HepG2 (cell line): ENCODE measurements around the gene METRN. TPM values are rescaled to one million over a fixed set of nuclear protein-coding genes. Genes with fewer than 3 reads are reported as not detected.

ENCODE experiments used
- ARID4A ChIP-seq: sonication (generic); formaldehyde crosslinking; IDR thresholded peaks from 2 replicates; pipeline ENCODE4 v1.5.0; 2020; ENCODE audit warnings: mild to moderate bottlenecking, missing genetic modification reagents, borderline replicate concordance
- CBX5 ChIP-seq: sonication (generic); formaldehyde crosslinking; IDR thresholded peaks from 2 replicates; pipeline ENCODE4 v1.4.0; 2020; ENCODE audit warnings: missing genetic modification reagents, borderline replicate concordance
- CC2D1A ChIP-seq: sonication (generic); formaldehyde crosslinking; IDR thresholded peaks from 2 replicates; pipeline ENCODE4 v1.8.1; 2023; ENCODE audit warnings: mild to moderate bottlenecking, missing genetic modification reagents
- DMAP1 ChIP-seq: IDR thresholded peaks from 2 replicates; pipeline ENCODE4 v1.6.1; 2016
- FLYWCH1 ChIP-seq: sonication (generic); formaldehyde crosslinking; IDR thresholded peaks from 2 replicates; pipeline ENCODE4 v1.8.1; 2023; ENCODE audit warnings: mild to moderate bottlenecking, missing genetic modification reagents
- HNRNPK ChIP-seq: fragments of 200-400 bp; formaldehyde crosslinking; IDR thresholded peaks from 2 replicates; pipeline ENCODE4 v1.6.1; 2018; ENCODE audit warnings: low read length, low read depth, moderate library complexity, mild to moderate bottlenecking; ENCODE audit not compliant: poor library complexity, severe bottlenecking
- HNRNPL ChIP-seq: fragments of 200-400 bp; formaldehyde crosslinking; IDR thresholded peaks from 2 replicates; pipeline ENCODE4 v1.6.1; 2017; ENCODE audit warnings: mild to moderate bottlenecking, low read depth, low read length
- ISL2 ChIP-seq: sonication (generic); formaldehyde crosslinking; IDR thresholded peaks from 2 replicates; pipeline ENCODE4 v1.5.0; 2020; ENCODE audit warnings: missing genetic modification reagents
- KDM2A ChIP-seq: sonication (generic); formaldehyde crosslinking; IDR thresholded peaks from 2 replicates; pipeline ENCODE4 v1.4.0; 2020; ENCODE audit warnings: low read depth, missing genetic modification reagents, borderline replicate concordance
- MAZ ChIP-seq, 2 experiments: sonication (generic) in 1 of 2; formaldehyde crosslinking in 1 of 2; IDR thresholded peaks; 2 replicates each; pipeline versions ENCODE4 v1.5.0 to v1.6.1; 2012 to 2020; ENCODE audit warnings: low read depth in 2 of 2, mild to moderate bottlenecking in 2 of 2, borderline replicate concordance in 1 of 2, improper control_type of control experiment in 1 of 2, low read length in 1 of 2, missing genetic modification reagents in 1 of 2, moderate library complexity in 1 of 2
- MIER2 ChIP-seq: IDR thresholded peaks from 2 replicates; pipeline ENCODE4 v1.6.1; 2016; ENCODE audit warnings: missing biosample characterization, missing genetic modification reagents
- RAD21 ChIP-seq: fragments of 450-650 bp; formaldehyde crosslinking; IDR thresholded peaks from 2 replicates; pipeline ENCODE4 v1.5.0; 2020; ENCODE audit warnings: mild to moderate bottlenecking
- RXRA ChIP-seq: sonication (generic); formaldehyde crosslinking; IDR thresholded peaks from 2 replicates; pipeline ENCODE4 v1.5.1; 2020; ENCODE audit warnings: missing genetic modification reagents
- SNAI1 ChIP-seq: sonication (generic); formaldehyde crosslinking; IDR thresholded peaks from 2 replicates; pipeline ENCODE4 v1.5.0; 2020; ENCODE audit warnings: mild to moderate bottlenecking, missing genetic modification reagents, borderline replicate concordance
- TAF1 ChIP-seq: sonication (generic); formaldehyde crosslinking; IDR thresholded peaks from 2 replicates; pipeline ENCODE4 v1.4.0; 2020; ENCODE audit warnings: missing genetic modification reagents
- U2AF2 ChIP-seq: fragments of 200-400 bp; formaldehyde crosslinking; IDR thresholded peaks from 2 replicates; pipeline ENCODE4 v1.6.1; 2017; ENCODE audit warnings: low read depth, mild to moderate bottlenecking, low read length
- ZC3H13 ChIP-seq: sonication (generic); formaldehyde crosslinking; IDR thresholded peaks from 2 replicates; pipeline ENCODE4 v1.8.1; 2023; ENCODE audit warnings: mild to moderate bottlenecking, missing genetic modification reagents, moderate library complexity
- ZNF121 ChIP-seq: sonication (generic); formaldehyde crosslinking; IDR thresholded peaks from 2 replicates; pipeline ENCODE4 v1.5.0; 2020; ENCODE audit warnings: mild to moderate bottlenecking, missing genetic modification reagents
- ZNF333 ChIP-seq: sonication (generic); formaldehyde crosslinking; IDR thresholded peaks from 2 replicates; pipeline ENCODE4 v1.4.0; 2020; ENCODE audit warnings: mild to moderate bottlenecking, missing genetic modification reagents, borderline replicate concordance
- ZNF510 ChIP-seq: sonication (generic); formaldehyde crosslinking; IDR thresholded peaks from 2 replicates; pipeline ENCODE4 v1.4.0; 2020; ENCODE audit warnings: low read depth, mild to moderate bottlenecking, missing genetic modification reagents
- ZNF691 ChIP-seq: sonication (generic); formaldehyde crosslinking; IDR thresholded peaks from 2 replicates; pipeline ENCODE4 v1.4.0; 2020; ENCODE audit warnings: missing genetic modification reagents, low read depth, mild to moderate bottlenecking, borderline replicate concordance
- polyA plus RNA-seq, 8 experiments: library from polyadenylated mRNA; depleted of rRNA in 3 of 8; stranded (reverse) in 7 of 8; unstranded in 1 of 8; fragments of >200 nt; fragmentation: Illumina TruSeq in 4 of 8; extraction: Trizol in 4 of 8; gene quantifications; 2 replicates each; pipeline versions ENCODE4 v1.2.1 to v1.2.3, GENCODE V29; 2011 to 2016; ENCODE audit warnings: low read depth in 4 of 8, missing spikeins in 1 of 8, mixed read lengths in 1 of 8; ENCODE audit not compliant: insufficient read depth in 1 of 8
- total RNA-seq, 5 experiments: library from RNA; depleted of rRNA; stranded (reverse); fragments of >200 nt; fragmentation: Illumina TruSeq; extraction: Trizol; gene quantifications; 2 replicates each; pipeline ENCODE4 v1.2.3, GENCODE V29; 2016; ENCODE audit warnings: low read depth in 1 of 5
- TF ChIP-seq, protein P1 (sequence below): sonication (generic); formaldehyde crosslinking; IDR thresholded peaks from 2 replicates; pipeline ENCODE4 v1.5.0; 2020; ENCODE audit warnings: missing genetic modification reagents

METRN gene
- total and polyA plus RNA-seq, 2 of the 13 experiments (the other 11 are each of a cell fraction or from before 2014, with no cell fraction given), result 25.5 to 46.1 TPM

DNA sequence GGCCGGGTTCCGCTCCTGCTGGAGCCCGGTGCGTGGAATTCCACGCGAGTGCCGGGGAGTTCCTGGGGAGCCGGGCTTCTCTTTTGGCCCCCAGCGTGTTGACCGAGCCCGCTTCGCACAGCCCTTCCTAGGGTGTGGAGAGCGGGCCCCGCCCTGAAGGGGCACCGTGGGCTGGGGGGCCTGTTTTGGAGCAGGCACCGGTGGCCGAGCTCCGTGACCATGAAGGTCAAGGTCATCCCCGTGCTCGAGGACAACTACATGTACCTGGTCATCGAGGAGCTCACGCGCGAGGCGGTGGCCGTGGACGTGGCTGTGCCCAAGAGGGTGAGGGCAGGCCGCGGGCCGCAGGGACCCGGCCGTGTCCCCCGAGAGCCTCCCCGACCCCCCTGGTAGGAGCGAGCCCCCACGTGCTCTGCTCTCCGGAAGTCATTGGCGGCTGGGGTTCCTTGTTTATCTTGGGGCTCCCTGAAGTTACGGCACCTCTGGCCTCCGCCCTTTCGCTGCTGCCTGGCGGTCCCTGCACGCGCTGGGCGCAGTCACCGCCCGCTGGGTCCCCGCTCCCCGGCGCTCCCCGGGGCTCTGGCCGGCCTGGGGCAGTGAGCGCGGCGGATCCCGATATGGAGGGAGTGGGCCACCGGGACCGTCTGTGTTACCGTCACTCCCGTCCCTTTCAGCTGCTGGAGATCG lies 12.5 kb downstream of the METRN start (continued):
- TF ChIP-seq FLYWCH1 (CRISPR knock-in tag), result no peak
- TF ChIP-seq U2AF2, result no peak
- TF ChIP-seq ZNF121, result no peak
- 0 out of 2 replicates have a peak, but pooled peaks have one; percentile 30 for TF ChIP-seq ZNF510
- TF ChIP-seq KDM2A (CRISPR knock-in tag), result peak; percentile 81; the same call in 1 of the 2 replicates
- peak; percentile 29; the same call in 1 of the 2 replicates for TF ChIP-seq TAF1
- TF ChIP-seq HNRNPK, result no peak
- 0 out of 2 replicates have a peak, but pooled peaks have one; percentile 16 for TF ChIP-seq HNRNPL
- TF ChIP-seq DMAP1 (CRISPR knock-in tag), result 0 out of 2 replicates have a peak, but pooled peaks have one; percentile 15
- 0 out of 2 replicates have a peak, but pooled peaks have one; percentile 17 for TF ChIP-seq ZNF691
- TF ChIP-seq, protein P1, sequence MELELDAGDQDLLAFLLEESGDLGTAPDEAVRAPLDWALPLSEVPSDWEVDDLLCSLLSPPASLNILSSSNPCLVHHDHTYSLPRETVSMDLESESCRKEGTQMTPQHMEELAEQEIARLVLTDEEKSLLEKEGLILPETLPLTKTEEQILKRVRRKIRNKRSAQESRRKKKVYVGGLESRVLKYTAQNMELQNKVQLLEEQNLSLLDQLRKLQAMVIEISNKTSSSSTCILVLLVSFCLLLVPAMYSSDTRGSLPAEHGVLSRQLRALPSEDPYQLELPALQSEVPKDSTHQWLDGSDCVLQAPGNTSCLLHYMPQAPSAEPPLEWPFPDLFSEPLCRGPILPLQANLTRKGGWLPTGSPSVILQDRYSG (CRISPR knock-in tag), result no peak
- no peak for TF ChIP-seq MIER2 (CRISPR knock-in tag)
- TF ChIP-seq CBX5 (CRISPR knock-in tag), result no peak
- TF ChIP-seq MAZ (IDR thresholded peaks at IDR 0.05; ENCODE audit: borderline replicate concordance, low read depth, low read length), result no peak
- peak; percentile 2; the same call in 1 of the 2 replicates for TF ChIP-seq MAZ (CRISPR knock-in tag; IDR thresholded peaks at IDR 0.05; ENCODE audit: low read depth)
- TF ChIP-seq ISL2 (CRISPR knock-in tag), result no peak
- TF ChIP-seq ARID4A, result peak; percentile 18; the same call in 1 of the 2 replicates
- TF ChIP-seq RXRA (CRISPR knock-in tag), result peak; percentile 60; the same call in 1 of the 2 replicates
- 0 out of 2 replicates have a peak, but pooled peaks have one; percentile 16 for TF ChIP-seq ZC3H13 (CRISPR knock-in tag)
- no peak for TF ChIP-seq ZNF333
- TF ChIP-seq SNAI1 (CRISPR knock-in tag), result no peak
- TF ChIP-seq CC2D1A (CRISPR knock-in tag), result no peak
- no peak for TF ChIP-seq RAD21
